Natural killer cell (primary cell): ENCODE data around the gene NPFFR1. TPM values are rescaled to one million over a fixed set of nuclear protein-coding genes. Genes with fewer than 3 reads are reported as not detected.

Source experiments
- ATAC-seq, 3 donors: fragments of 150-1000 bp in 2 of 3; fragments of 200-7000 bp in 1 of 3; cut with Tn5 transposase; 1 replicate in 1 of 3; 2 replicates in 2 of 3; pipeline ENCODE4 v1.10.0; 2021; ENCODE audit warnings: mild to moderate bottlenecking in 2 of 3, moderate library complexity in 2 of 3
- DNase-seq, 2 donors: peaks; one replicate each; pipeline versions ENCODE4 v3.0.0 to v3.0.0-alpha.2; 2013 to 2021; ENCODE audit warnings: mixed read lengths in 1 of 2
- H3K27ac ChIP-seq: one replicate; pipeline ENCODE4 v1.5.1; 2013; ENCODE audit warnings: mild to moderate bottlenecking, low read length
- H3K27me3 ChIP-seq: one replicate; pipeline ENCODE4 v1.6.1; 2013; ENCODE audit warnings: low read length; ENCODE audit not compliant: control insufficient read depth, insufficient read depth
- H3K36me3 ChIP-seq: one replicate; pipeline ENCODE4 v1.6.1; 2013; ENCODE audit warnings: low read length; ENCODE audit not compliant: control insufficient read depth, insufficient read depth
- H3K4me1 ChIP-seq: one replicate; pipeline ENCODE4 v1.6.1; 2013; ENCODE audit warnings: low read length; ENCODE audit not compliant: control insufficient read depth, insufficient read depth
- H3K4me3 ChIP-seq: one replicate; pipeline ENCODE4 v1.5.1; 2013; ENCODE audit warnings: low read length
- H3K9me3 ChIP-seq: one replicate; pipeline ENCODE4 v1.6.1; 2013; ENCODE audit warnings: low read length; ENCODE audit not compliant: control insufficient read depth, insufficient read depth
- H3K27ac Mint-ChIP-seq, 2 donors: one replicate each; pipeline ENCODE4 v1.8.0; 2022; ENCODE audit warnings: mild to moderate bottlenecking in 2 of 2, mixed read lengths in 2 of 2, moderate library complexity in 1 of 2
- H3K27me3 Mint-ChIP-seq, 2 donors: one replicate each; pipeline ENCODE4 v1.8.0; 2022; ENCODE audit warnings: low read depth in 2 of 2, mixed read lengths in 2 of 2
- H3K36me3 Mint-ChIP-seq: one replicate; pipeline ENCODE4 v1.8.0; 2022; ENCODE audit warnings: mixed read lengths
- H3K4me1 Mint-ChIP-seq, 2 donors: one replicate each; pipeline ENCODE4 v1.8.0; 2022; ENCODE audit warnings: mixed read lengths in 2 of 2
- H3K4me3 Mint-ChIP-seq: one replicate; pipeline ENCODE4 v1.8.0; 2022; ENCODE audit warnings: mild to moderate bottlenecking, moderate library complexity, mixed read lengths
- H3K9me3 Mint-ChIP-seq, 2 donors: one replicate each; pipeline ENCODE4 v1.8.0; 2022; ENCODE audit warnings: mixed read lengths in 2 of 2
- WGBS: methylation state at CpG from one replicate; pipeline ENCODE4 v1.1.7; 2013; ENCODE audit warnings: missing lambda C conversion rate; ENCODE audit not compliant: insufficient coverage; 5-methylcytosine and 5-hydroxymethylcytosine counted together
- intact Hi-C: fragments of 100-400 bp; cut with micrococcal nuclease; formaldehyde crosslinking; loops from one replicate; pipeline ENCODE4 v1.14.2; 2022
- total RNA-seq, 4 donors: library from RNA; stranded (reverse); fragments of 120-200 nt in 1 of 4; gene quantifications; one replicate each; pipeline versions ENCODE4 v1.2.3 to v1.2.4, GENCODE V29; 2013 to 2022
- TF ChIP-seq, protein P1 (sequence below): fragments of 200-600 bp; IDR thresholded peaks from one replicate; pipeline ENCODE4 v1.8.0; 2022; ENCODE audit warnings: antibody characterized with exemption

Gene NPFFR1
- total RNA-seq, 3 donors from 2014 or later (not counting 1 experiment from before 2014, with no cell fraction given), result 0.05 TPM; not detected in 2

DNA sequence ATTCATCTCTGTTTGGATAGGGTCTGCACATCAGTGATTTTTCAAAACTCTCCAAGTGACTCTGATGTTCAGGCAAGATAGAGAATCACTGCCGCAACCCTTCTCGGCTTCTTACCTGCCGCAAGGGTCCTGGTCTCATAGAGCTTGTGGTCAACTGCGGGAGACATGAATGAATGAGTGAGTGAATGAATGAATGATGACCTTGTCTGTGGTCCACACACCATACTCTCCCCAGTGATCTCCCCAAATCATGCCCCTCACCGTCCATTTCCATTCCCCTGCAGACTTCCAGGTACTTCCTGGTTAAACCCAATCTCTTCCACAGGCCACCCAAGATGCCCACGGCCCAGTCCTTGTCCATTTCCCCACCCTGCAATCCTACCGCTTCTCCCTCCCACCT, 5.9 kb upstream of the NPFFR1 start:
- H3K27ac Mint-ChIP-seq, result no peak overlapping the region

DNA sequence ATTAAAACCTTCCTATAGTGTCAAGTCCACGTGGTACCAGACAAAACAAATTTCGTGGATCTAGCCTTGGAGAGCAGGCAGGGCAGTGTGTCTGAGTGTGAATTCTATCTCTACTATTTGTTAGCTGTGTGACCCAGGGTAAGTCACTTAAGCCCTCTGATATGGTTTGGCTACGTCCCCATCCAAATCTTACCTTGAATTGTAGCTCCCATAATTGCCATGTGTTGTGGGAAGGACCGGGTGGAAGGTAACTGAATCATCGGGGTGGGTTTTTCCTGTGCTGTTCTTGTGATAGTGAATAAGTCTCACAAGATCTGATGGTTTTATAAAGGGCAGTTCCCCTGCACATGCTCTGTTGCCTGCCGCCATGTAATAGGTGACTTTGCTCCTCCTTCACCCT, 2.8 kb upstream of the NPFFR1 start:
- Mint-ChIP-seq H3K4me1 (peaks cover 0 to 4% of the 10 kb centered on the region in 2 donors), H3K36me3 (peaks cover 5% of the 10 kb centered on the region), H3K4me3 (no peak overlapping the region), H3K27me3 (peaks cover 39 to 51% of the 10 kb centered on the region in 2 donors), H3K9me3 (no peaks in the 10 kb centered on the region), H3K27ac (no peak overlapping the region)
- Histone ChIP-seq H3K4me1 (peaks cover 3% of the 10 kb centered on the region), H3K4me3 (no peak overlapping the region), H3K27ac (no peak overlapping the region), H3K9me3 (no peaks in the 10 kb centered on the region), H3K27me3 (peaks cover 33% of the 10 kb centered on the region), H3K36me3 (no peaks in the 10 kb centered on the region)
- no peak for DNase-seq
- ATAC-seq, result no peak
- TF ChIP-seq, protein P1, sequence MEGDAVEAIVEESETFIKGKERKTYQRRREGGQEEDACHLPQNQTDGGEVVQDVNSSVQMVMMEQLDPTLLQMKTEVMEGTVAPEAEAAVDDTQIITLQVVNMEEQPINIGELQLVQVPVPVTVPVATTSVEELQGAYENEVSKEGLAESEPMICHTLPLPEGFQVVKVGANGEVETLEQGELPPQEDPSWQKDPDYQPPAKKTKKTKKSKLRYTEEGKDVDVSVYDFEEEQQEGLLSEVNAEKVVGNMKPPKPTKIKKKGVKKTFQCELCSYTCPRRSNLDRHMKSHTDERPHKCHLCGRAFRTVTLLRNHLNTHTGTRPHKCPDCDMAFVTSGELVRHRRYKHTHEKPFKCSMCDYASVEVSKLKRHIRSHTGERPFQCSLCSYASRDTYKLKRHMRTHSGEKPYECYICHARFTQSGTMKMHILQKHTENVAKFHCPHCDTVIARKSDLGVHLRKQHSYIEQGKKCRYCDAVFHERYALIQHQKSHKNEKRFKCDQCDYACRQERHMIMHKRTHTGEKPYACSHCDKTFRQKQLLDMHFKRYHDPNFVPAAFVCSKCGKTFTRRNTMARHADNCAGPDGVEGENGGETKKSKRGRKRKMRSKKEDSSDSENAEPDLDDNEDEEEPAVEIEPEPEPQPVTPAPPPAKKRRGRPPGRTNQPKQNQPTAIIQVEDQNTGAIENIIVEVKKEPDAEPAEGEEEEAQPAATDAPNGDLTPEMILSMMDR, result no peak
- 92% methylated on average over 6 of the region's 6 CpGs for WGBS
- intact Hi-C loops, result no loop called here

More for the DNA sequence above, 5.9 kb upstream of the NPFFR1 start:
- TF ChIP-seq, protein P1, result no peak
- Mint-ChIP-seq H3K4me3 (no peak overlapping the region), H3K4me1 (peaks cover 6% of the 10 kb centered on the region in 2 donors), H3K9me3 (no peaks in the 10 kb centered on the region), H3K36me3 (no peaks in the 10 kb centered on the region), H3K27me3 (peaks cover 15 to 25% of the 10 kb centered on the region in 2 donors)
- intact Hi-C loops, result no loop called here
- DNase-seq, result no peak
- Histone ChIP-seq H3K27ac (no peak overlapping the region), H3K4me1 (peaks cover 10% of the 10 kb centered on the region), H3K4me3 (no peak overlapping the region), H3K27me3 (peaks cover 10% of the 10 kb centered on the region), H3K9me3 (no peaks in the 10 kb centered on the region), H3K36me3 (no peaks in the 10 kb centered on the region)
- ATAC-seq, result no peak
- WGBS, result 92% methylated on average over 6 of the region's 7 CpGs

DNA sequence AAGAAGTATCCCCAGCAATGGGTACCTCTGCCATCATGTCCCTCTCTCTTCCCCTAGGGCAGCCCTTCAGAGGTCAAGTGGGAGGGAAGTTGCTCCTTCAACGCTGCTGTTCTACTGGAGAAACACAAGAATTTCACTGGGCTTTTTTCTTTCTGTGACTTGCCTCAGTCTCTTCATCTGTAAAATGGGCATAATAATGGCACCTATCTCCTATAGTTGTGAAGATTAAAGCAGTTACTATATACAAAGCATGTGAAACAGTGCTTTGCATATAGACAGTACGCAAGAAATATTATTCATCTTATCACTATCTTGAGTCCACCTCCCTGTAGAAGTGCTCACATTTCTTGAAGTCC, 1.6 kb upstream of the NPFFR1 start:
- peaks cover 3% of the 10 kb centered on the region for H3K4me1 ChIP-seq
- no peaks in the 10 kb centered on the region for H3K9me3 ChIP-seq
- 100% methylated on average over 2 of the region's 2 CpGs for WGBS
- intact Hi-C loops, result no loop called here
- no peaks in the 10 kb centered on the region for H3K36me3 ChIP-seq
- TF ChIP-seq, protein P1, result no peak
- H3K27me3 ChIP-seq, result peaks cover 33% of the 10 kb centered on the region
- Mint-ChIP-seq H3K4me3 (no peak overlapping the region), H3K4me1 (peaks cover 0 to 4% of the 10 kb centered on the region in 2 donors), H3K27ac (no peak overlapping the region), H3K36me3 (peaks cover 5% of the 10 kb centered on the region), H3K9me3 (no peaks in the 10 kb centered on the region), H3K27me3 (peaks cover 49 to 63% of the 10 kb centered on the region in 2 donors)
- H3K27ac ChIP-seq, result no peak overlapping the region
- ATAC-seq (no peak), DNase-seq (no peak)
- H3K4me3 ChIP-seq, result no peak overlapping the region
